Activated T-cell treated with anti-CD3 and anti-CD28 coated beads for 1 hour (primary cell): Measurements from ENCODE around the gene ECT2L.

Experiments
- DNase-seq: peaks from one replicate; pipeline ENCODE4 v3.0.0-alpha.2; 2020; ENCODE audit warnings: low read depth

The ECT2L gene, protein sequence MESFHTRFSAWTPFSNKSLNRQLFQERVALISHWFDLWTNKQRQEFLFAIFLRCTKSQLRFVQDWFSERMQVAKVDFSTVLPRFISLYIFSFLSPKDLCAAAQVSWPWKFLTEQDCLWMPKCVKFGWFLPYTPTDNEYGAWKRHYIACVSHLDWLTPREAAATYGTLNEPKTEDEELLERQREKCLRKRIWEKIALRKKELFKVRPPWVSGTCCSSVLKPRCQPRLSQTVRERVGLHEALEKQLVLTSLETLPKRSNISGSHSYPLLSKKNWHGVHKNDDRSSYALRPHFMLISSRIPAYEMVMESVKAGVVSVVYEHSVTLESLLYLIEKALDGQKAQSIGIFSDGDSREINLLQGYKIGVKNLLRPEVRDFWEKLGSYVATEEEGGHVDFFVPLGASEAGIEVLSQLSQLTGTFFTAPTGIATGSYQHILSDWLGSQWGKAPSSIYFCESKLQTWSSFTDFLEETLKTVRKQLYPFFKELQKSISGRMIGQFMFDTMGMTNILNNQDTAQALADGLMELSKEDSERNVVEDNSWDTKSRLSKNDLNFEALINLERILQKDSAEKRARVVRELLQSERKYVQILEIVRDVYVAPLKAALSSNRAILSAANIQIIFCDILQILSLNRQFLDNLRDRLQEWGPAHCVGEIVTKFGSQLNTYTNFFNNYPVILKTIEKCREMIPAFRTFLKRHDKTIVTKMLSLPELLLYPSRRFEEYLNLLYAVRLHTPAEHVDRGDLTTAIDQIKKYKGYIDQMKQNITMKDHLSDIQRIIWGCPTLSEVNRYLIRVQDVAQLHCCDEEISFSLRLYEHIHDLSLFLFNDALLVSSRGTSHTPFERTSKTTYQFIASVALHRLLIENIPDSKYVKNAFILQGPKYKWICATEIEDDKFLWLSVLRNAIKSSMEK

DNA sequence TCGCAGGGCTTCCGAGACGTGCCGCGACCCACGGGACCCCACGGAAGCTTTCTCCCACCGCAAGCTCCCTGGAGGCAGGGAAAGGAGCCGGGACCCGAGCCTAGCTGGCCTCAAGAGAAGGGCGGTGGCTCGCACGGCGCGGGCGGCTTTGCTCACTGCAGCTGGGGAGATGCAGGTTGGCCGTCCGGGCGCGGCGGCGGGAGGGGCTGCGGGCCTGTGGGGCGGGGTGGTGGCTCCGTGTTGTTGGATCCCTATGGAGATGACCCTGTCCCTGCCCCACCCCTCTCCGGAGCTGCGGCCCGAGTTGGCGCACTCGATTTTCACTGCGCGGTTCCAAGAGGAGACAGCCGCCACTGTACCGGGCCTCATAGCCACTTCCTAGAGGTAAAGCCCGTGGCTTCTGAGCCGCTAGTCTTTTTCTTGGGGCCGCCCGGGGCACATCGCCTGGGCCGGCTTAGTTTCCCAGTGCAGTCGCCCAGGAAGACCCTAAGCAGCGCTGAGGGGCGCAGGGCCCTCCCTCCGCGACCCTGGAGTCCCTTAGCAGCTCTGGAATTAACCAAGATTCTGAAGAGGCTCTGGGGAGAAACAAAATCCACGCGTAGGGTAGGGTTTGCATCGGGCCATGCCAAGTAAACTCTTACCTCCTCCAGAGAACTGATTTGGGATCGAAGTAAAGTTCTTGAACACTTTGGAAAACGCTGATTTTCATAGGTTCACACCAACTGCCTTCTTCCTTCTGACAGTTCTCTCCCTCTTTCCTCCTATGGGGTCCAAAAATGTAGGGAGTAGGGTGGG is at the start of gene ECT2L:
ECT2L (plus strand) TSS at position 279 of the 795 bp plus-strand sequence. CDS start 17,188 bp downstream, outside the sequence.
- no peak for DNase-seq

DNA sequence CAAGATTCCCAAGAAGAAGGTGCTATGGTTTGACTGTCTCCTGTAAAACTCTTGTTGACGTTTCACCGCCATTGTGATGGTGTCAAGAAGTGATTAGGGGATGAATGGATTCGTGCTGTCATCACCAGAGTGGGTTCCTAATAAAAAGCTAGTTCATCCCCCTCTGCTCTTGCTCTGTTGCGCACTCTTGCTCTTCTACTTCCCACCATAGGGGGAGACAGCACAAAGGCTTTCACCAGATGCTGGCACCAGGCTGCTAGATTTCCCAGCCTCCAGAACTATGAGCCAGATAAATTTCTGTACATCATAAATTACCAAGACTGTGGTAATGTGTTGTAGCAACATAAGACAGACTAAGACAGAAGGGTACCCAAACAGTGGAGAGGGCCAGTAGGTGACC is 43.9 kb upstream of the ECT2L start:
- no peak for DNase-seq

DNA sequence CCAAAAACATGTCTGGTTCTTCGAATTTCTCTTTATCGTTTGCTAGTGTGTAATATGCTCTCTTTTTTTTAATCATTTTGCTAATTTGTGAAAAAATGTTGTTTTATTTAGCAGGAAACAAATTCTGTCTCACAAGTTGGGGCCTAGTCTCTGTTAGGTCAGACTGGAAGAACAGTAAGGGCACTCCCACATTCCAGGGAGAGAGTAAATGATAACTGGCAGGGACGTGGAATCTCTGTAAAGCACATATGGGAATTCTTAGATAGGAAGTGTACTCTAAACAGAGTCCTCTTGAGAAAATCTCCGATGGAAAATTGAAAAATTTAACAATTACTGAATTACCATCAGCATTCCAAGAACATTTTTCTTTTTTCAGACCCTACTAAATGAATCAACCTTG is 38.8 kb upstream of the ECT2L start:
- no peak for DNase-seq

DNA sequence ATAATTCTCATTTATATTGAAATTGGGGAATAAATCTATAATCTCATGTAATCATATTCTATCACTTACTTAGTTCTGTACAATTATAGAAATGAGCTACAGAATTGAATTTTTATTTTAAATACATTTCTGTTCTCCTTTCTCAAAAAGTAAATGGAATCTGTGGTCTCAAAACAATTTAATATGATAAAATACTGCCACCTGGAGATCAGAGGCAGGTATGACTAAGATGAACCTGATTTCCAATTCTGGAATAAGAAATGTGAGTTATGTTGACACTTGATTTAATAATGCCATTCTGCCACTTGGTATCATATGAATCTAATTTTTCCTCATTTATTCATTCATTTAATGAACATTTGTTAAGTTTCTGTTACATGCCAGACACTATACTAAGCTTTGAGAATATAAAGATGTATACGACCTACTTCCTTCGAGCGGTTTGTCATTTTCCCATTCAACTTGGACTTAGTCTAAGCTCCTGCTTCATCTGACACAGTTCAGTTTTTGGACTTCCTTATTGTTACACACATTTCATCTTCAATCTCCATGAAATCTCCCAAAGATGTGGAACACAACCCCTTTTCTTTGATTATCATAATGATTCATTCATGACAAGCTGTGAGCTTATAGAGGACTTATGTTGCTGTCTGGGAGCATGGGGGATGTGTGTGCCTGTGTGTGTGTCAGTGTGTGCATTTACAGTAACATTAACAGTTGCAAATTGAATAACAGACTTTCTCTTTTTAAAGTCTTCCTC is 29.8 kb upstream of the ECT2L start:
- no peak for DNase-seq

DNA sequence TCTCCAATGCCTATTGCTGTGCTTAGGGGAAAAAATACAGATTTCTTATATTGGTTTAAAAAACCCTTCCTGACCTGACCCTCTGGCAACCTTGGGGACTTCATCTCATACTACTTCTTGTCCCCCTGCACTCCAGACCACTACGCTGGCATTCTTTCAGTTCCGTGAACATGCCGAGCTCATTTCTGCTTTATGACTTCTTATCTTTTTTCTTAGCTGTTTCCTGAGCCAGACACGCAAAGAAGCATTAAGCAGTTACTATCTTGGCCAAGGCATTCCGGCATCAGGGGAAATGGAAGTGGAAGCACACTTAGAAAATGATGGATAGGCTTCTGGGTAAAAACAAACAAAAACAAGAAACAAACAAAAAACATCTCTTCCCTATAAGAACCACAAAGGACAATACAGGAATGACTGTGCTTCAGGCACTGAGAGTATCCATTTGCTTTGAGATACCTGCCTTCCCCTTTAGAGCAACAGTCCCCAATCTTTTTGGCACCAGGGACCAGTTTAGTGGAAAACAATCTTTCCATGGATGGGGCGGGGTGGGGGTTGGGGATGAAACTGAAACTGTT is 26.7 kb upstream of the ECT2L start:
- no peak for DNase-seq

DNA sequence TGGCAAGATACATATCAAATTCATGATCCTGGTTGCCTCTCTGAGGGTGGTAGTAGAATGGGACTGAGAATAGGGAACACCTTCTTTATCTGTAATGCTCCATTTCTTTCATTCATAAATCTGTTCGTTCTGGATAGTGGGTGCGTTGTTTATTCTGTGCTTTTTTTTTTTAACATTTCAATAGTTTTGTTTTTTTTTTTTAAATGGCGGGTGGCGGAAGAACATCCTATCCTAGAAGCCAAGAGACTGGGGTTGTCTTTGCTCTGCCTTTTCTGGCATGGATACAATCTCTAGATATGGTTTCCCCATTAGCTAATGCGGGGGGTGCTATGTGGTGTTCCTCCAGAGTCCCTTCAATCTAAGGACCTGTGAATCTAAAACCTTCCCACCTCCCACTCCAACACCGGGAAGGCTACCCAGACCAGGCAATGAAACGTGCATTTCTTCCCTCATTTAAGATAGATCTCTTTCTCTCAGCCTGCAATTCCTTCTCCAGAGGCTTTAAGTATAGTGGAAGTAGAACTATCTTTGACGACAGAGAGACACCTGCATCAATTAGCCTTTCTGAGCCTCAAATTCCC is 23.2 kb upstream of the ECT2L start:
- no peak for DNase-seq

DNA sequence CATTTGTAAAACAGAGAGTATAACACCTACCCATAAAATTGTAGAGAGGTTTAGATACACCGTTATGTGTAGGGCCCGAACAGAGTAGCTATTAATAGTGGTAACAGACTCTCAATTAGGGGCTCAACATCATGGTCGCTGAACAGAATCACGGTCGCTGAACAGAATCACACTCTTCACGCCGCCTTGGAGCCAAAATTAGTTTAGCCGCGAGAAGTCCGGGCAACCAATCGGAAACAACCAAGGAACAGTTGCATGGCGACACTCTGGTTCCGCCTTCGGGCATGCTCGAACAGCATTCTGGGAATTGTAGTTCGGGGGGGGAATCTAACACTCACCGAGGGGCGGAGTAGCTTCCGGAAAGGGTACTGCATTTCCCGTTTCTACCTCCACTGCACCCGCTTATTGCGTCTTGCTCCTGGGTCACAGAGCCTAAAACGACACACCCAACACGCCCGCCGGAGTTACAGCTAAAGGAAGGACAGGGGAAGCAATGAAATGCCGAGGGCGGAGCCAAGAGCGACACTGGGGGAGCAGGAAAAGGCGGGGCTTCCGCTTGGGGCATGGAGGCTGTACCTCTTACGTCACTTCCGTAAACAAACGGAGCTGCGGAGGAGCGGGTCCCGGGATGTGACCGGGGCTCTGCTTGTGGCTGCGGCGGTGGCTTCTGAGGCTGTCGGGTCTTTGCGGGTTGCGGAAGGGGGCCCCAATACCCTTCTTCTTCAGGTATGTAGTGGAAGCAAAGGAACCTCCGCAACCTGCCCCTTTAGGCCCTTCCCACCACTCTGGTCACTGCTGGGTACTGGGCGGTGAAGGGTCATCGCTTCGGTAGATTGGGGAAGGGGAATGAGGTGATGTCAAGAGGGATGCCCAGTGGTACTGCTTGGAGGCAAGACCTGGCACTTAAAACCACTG is 22.5 kb upstream of the ECT2L start, which contains the start of gene CCDC28A:
CCDC28A (plus strand) TSS at position 593 of the 915 bp plus-strand sequence. CDS start 2,352 bp downstream, outside the sequence.
- peak; percentile 87 for DNase-seq

DNA sequence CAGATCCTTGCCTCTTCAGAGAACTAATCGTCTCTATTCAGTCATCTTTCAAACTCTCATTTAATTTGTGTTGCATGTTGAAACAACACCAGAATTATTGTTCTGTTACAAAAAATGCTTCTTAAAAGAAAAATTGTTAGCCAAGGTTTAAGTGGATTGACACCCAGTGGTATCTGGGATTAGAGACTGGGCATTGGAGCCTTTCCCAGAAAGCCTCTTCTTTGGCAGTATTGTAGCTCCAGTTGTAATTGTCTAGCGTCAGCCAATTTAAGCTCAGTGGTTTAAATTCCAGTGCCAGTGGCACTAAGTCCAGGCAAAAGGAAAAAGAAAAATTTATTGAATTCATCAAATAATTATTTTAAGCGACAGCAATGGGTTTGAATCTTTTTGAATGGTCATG is 21.5 kb upstream of the ECT2L start:
- DNase-seq, result no peak

DNA sequence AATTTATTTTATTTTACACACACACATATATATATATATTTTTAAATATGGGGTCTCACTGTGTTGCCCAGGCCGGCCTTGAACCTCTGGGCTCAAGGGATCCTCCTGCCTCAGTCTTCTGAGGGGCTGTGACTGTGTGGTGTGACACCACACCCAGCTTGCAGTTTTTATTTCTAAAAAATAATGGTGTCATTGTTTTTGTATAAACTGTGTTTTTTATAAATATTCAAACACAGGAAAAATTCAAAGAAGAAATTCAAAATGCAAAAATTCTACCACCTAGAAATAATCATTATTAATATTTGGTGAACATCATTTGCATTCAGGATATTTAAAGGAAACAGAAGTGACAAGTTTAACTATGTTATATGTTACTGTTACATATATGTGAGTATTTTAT is 19.2 kb upstream of the ECT2L start:
- no peak for DNase-seq

DNA sequence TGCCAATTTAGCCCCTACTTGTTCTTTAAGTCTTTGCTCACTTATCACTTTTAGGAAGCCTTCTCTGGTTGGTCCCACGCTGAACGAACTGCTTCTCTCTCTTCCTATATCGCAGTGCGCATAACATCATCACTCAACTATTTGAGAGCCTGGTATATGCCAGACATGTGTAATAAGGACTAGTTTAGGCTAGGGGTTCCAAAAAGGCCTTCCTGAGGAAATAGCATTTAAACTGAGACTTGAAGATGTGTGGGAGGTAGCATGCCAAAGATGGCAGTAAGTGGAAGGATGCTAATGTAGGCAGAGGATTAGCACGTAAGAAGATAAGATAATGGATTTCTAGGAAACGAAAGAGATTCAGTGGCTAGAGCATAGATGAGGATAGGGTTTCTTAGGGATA is 17.6 kb upstream of the ECT2L start:
- no peak for DNase-seq

DNA sequence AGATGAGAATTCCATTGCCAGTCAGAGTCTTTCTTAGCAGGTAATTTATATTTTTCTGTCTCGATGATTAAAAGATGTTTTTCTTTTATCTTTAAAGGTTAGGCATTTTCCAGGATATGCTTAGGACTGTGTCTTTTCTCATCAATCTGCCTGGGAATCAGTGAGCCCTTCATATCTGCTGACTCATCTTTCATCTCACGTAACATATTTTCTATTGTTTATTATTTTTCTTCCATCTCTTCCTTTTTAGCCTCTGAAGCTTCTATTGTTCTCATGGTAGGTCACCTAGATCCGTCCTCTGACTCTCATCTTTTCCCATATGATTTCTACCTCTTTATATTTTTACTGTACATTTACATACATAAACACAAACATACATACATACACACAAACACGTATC is 13.6 kb upstream of the ECT2L start:
- DNase-seq, result no peak

DNA sequence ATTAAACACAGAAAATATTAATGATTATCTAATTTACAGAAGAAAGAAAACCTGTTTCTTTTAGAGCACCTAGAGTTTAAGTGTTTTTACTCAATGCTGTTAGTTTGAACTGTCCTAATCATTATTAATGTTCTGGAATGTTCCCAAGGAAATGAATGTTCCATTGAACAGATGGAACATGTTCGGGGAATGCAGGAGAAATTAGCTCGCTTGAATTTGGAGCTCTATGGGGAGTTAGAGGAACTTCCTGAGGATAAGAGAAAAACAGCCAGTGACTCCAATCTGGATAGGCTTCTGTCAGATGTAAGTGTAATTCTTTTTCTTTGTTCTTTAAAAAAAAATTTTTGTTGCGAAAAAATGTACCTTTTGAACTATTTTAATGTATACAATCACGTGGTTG is 10.8 kb upstream of the ECT2L start:
- no peak for DNase-seq

DNA sequence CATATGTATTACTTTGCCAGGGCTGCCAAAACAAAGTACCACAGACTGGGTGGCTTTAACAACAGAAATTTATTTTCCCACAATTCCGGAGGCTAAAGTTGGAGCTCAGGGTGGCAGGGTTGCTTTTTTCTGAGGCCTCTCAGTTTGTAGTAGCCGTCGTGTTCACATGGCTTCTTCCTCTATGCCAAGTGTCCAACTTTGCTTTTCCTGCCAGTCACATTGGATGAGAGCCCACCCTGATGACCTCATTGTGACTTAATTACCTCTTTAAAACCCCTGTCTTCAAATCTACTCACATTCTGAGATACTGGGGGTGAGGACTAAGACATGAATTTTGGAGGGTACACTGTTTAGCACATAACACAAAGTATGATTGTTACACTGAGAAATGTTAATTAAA is 9.9 kb upstream of the ECT2L start:
- no peak for DNase-seq

DNA sequence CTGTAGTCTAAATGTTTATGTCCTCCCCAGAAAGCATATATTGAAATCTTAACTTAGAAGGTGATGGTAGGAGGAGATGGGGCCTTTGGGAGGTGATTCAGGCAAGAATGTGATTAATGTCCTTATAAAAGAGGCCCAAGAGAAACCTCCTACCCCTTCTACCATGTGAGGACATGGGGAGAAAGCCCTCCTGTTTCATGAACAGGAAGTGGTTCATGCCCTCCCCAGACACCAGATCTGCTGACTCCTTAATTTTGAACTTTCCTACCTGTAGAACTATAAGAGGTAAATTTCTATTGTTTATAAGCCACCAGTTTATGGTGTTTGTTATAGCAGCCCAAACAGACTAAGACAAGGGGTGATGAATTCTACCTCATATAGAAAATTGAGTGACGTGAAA is 8.7 kb upstream of the ECT2L start:
- DNase-seq, result no peak

DNA sequence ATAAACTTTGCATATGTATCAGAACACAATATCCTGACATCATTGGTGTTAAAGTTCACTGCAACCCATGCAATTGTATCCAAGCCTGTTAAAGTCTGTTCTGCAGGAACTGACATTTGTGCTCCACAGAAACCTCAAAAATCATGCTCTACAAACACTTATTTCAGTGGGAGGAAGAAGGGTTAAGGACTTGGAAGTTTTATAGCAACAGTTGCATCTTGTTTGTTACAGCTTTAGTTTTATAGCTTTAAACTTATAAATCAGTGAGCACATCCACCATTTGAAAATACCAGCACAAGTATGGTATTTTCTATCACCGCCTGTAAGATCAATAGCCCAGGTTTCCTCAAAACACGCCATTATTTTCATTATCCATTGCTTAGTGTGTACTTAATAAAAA is 884 bp downstream of the ECT2L start:
- DNase-seq, result no peak

DNA sequence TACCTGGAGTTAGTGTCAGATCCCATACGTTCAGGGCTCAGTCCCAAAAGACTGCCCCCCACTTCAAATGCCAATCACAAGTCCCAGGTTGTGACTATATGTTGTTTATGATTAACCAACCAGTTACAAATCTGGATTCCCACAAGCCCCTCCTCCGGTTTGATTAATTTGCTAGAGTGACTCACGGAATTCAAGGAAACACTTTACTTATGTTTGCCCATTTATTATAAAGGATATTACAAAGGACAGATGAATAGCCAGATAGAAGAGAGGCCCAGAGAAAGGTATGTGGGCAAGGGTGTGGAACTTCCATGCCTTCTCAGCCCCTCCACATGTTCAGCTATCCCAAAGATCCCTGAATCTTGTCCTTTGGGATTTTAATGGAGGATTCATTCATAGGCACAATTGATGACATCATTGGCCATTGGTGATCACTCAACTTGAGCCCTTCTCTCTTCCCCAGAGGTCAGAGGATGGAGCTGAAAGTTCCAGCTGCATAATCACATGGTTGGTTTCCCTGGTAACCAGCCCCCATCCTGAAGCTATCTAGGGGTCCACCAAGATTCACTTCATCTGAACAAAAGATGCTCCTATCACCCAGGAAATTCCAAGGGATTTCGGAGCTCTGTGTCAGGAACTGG is 2.0 kb downstream of the ECT2L start:
- no peak for DNase-seq

DNA sequence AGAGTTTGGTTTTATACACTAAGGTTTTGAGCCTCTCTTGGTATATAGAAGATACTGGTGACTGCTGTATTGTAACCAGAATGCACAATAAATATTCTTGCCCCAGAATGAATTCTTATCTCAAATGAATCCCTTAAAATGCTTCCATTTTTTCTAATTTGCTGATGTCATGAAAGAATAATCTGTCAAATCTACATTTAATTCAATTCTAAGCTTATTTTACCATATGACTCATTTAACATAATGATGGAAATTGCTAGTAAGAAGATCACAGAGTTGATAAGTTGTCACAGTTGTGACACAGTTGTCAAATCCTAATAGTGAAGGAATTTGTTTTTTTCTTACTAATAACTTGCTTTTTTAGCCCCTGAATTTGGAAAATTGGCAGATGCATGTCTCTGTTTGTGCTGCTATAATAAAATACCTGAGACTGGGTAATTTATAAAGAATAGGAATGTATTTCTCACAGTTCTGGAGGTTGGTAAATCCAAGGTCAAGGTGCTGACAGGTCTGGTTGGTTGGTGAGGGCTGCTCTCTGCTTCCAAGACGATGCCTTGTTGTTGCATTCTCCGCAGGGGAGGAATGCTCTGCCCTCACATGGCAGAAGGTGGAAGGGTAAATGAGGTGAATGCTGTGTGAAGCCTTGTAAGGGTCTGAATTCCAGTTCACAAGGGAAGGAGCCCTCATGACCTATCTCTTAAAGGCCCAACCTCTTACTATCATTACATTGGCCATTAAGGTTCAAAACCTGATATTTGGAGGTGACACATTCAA is 4.7 kb downstream of the ECT2L start:
- DNase-seq, result no peak

DNA sequence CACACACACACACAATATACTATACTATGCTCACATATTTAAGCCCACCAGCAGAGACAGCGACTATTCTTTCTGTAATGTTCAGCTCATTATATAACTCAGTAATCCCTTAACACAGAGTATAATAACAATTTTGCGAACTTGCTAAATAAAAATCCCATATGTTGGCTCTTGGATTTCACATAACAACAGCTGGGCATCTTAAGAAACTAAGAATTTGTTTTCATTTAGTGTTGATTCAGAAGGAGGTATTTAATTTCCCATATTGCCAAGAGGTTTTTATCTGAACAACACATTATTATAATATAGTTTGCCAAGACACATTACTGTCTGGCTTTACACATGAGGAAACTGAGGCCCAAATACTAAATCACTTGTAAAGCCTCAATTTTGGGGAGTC is 7.4 kb downstream of the ECT2L start:
- no peak for DNase-seq
